NCI-H146 treated with DMSO at 0.1 percent for 48 hours (cell line): ENCODE results near the gene MIER3.
"Not testable (repeated sequence)": the region's sequence is repeated elsewhere in the genome, so short reads cannot be mapped to it uniquely, and the experiment has no call there.

ENCODE experiments used
- DNase-seq: peaks from one replicate; lab custom pipeline; 2025; ENCODE audit not compliant: unreplicated experiment; lab: John Stamatoyannopoulos, UW

MIER3 gene

GRCh38 chr5:56951946-56952691, at the start of gene MIER3:
Gene MIER3, minus strand, starts transcription at chr5:56952123. Its CDS starts 21 bp downstream, at chr5:56952102.
- peak; percentile 44 for DNase-seq

- DNase-seq: no peak
Observed at GRCh38 chr5:56995596-56995995, 43.7 kb upstream of the MIER3 start.

- no peak for DNase-seq
Observed at GRCh38 chr5:56993241-56993640, 41.3 kb upstream of the MIER3 start.

- no peak for DNase-seq
Observed at GRCh38 chr5:56989676-56990075, 37.8 kb upstream of the MIER3 start.

GRCh38 chr5:56988490-56988889, 36.6 kb upstream of the MIER3 start:
- DNase-seq: no peak

- no peak for DNase-seq
Observed at GRCh38 chr5:56987171-56987570, 35.2 kb upstream of the MIER3 start.

GRCh38 chr5:56986626-56986947, 34.7 kb upstream of the MIER3 start:
- DNase-seq: no peak

- DNase-seq: no peak
Observed at GRCh38 chr5:56985936-56986625, 34.2 kb upstream of the MIER3 start.

GRCh38 chr5:56984445-56984844, 32.5 kb upstream of the MIER3 start:
- DNase-seq: no peak

- no peak for DNase-seq
Observed at GRCh38 chr5:56983593-56984361, 31.9 kb upstream of the MIER3 start.

GRCh38 chr5:56981548-56982315, 29.8 kb upstream of the MIER3 start:
- DNase-seq: no peak

GRCh38 chr5:56979968-56980367, 28.0 kb upstream of the MIER3 start:
- DNase-seq: no peak

- DNase-seq: not testable (repeated sequence)
Observed at GRCh38 chr5:56979526-56979925, 27.6 kb upstream of the MIER3 start.

GRCh38 chr5:56977822-56978221, 25.9 kb upstream of the MIER3 start:
- DNase-seq: no peak

- DNase-seq: no peak
Observed at GRCh38 chr5:56977021-56977420, 25.1 kb upstream of the MIER3 start.

GRCh38 chr5:56974241-56974640, 22.3 kb upstream of the MIER3 start:
- DNase-seq: no peak

GRCh38 chr5:56973473-56973872, 21.6 kb upstream of the MIER3 start:
- no peak for DNase-seq

GRCh38 chr5:56971275-56971674, 19.4 kb upstream of the MIER3 start:
- no peak for DNase-seq

- DNase-seq: no peak
Observed at GRCh38 chr5:56964173-56964572, 12.2 kb upstream of the MIER3 start.

GRCh38 chr5:56963246-56963645, 11.3 kb upstream of the MIER3 start:
- DNase-seq: no peak

GRCh38 chr5:56962286-56962685, 10.4 kb upstream of the MIER3 start:
- no peak for DNase-seq
